Right kidney (tissue), 1 donor: Measurements from ENCODE around the gene CTNNA3.

Source experiments
- DNase-seq: peaks from one replicate; pipeline ENCODE4 v3.0.0-alpha.2; 2016

Gene CTNNA3

GRCh38 chr10:66927971-66928770, 767.8 kb downstream of the CTNNA3 start:
- peak; percentile 45 for DNase-seq

GRCh38 chr10:66927251-66927935, 768.6 kb downstream of the CTNNA3 start:
- DNase-seq = peak; percentile 9

- DNase-seq = no peak
Measured at GRCh38 chr10:66926841-66927240, 769.2 kb downstream of the CTNNA3 start.

GRCh38 chr10:66925896-66926715, 769.9 kb downstream of the CTNNA3 start, which contains the start of gene LRRTM3:
LRRTM3 (plus strand) TSS chr10:66926036.
- DNase-seq = peak; percentile 27

GRCh38 chr10:66925373-66925772, 770.6 kb downstream of the CTNNA3 start:
- no peak for DNase-seq

- DNase-seq = no peak
Measured at GRCh38 chr10:66924674-66925345, 771.2 kb downstream of the CTNNA3 start.

GRCh38 chr10:66919248-66919647, 776.7 kb downstream of the CTNNA3 start:
- DNase-seq = no peak

GRCh38 chr10:66917104-66917503, 778.9 kb downstream of the CTNNA3 start:
- no peak for DNase-seq

- DNase-seq = no peak
Measured at GRCh38 chr10:66916030-66916429, 780.0 kb downstream of the CTNNA3 start.

- DNase-seq = no peak
Measured at GRCh38 chr10:66910671-66911070, 785.3 kb downstream of the CTNNA3 start.

GRCh38 chr10:66892871-66893270, 803.1 kb downstream of the CTNNA3 start:
- no peak for DNase-seq

- DNase-seq = no peak
Measured at GRCh38 chr10:66888237-66888636, 807.8 kb downstream of the CTNNA3 start.

- no peak for DNase-seq
Measured at GRCh38 chr10:66886848-66887247, 809.1 kb downstream of the CTNNA3 start.

- DNase-seq = no peak
Measured at GRCh38 chr10:66882271-66882670, 813.7 kb downstream of the CTNNA3 start.

GRCh38 chr10:66881814-66882213, 814.2 kb downstream of the CTNNA3 start:
- DNase-seq = no peak

- no peak for DNase-seq
Measured at GRCh38 chr10:66880826-66881225, 815.2 kb downstream of the CTNNA3 start.

GRCh38 chr10:66880292-66880691, 815.7 kb downstream of the CTNNA3 start:
- no peak for DNase-seq

GRCh38 chr10:66877361-66877760, 818.6 kb downstream of the CTNNA3 start:
- no peak for DNase-seq

GRCh38 chr10:66869635-66870034, 826.4 kb downstream of the CTNNA3 start:
- DNase-seq = no peak

GRCh38 chr10:66862687-66863258, 833.2 kb downstream of the CTNNA3 start:
- DNase-seq = no peak

GRCh38 chr10:66860376-66860945, 835.5 kb downstream of the CTNNA3 start:
- no peak for DNase-seq

- DNase-seq = no peak
Measured at GRCh38 chr10:66852811-66853210, 843.2 kb downstream of the CTNNA3 start.
